ENCODE results near the gene PYROXD2. TPM values are rescaled to one million over a fixed set of nuclear protein-coding genes. Genes with fewer than 3 reads are reported as not detected.
A peak's percentile ranks its signal among the peaks of the same experiment; 100 is the strongest.

Gene PYROXD2
- polyA plus RNA-seq (ENCODE audit: insufficient read depth in 1 of 5, insufficient read length in 5 of 5, low replicate concordance in 1 of 5) = 10 to 100 TPM; 33.4 to 37.3 (median 36.1) TPM
- long read RNA-seq, donor 1, partial matches to known transcripts = 0 of 6 reads
- long read RNA-seq, donor 1, other reads (novel, unspliced or antisense) = 0 of 6 reads
- long read RNA-seq, donor 2, partial matches to known transcripts = 7 of 9 reads
- long read RNA-seq, donor 2, other reads (novel, unspliced or antisense) = 0 of 9 reads
- long read RNA-seq, donor 3, partial matches to known transcripts = 21 of 23 reads
- long read RNA-seq, donor 3, other reads (novel, unspliced or antisense) = 0 of 23 reads
- long read RNA-seq, donor 4, partial matches to known transcripts = 0 of 1 reads
- long read RNA-seq, donor 4, other reads (novel, unspliced or antisense) = 0 of 1 reads
- long read RNA-seq, donor 5, partial matches to known transcripts = 0 of 6 reads
- long read RNA-seq, donor 5, other reads (novel, unspliced or antisense) = 0 of 6 reads
- long read RNA-seq, donor 6, partial matches to known transcripts = 6 of 6 reads
- long read RNA-seq, donor 6, other reads (novel, unspliced or antisense) = 0 of 6 reads
- long read RNA-seq, donor 7, partial matches to known transcripts = 0 of 3 reads
- long read RNA-seq, donor 7, other reads (novel, unspliced or antisense) = 0 of 3 reads
- long read RNA-seq, donor 8, partial matches to known transcripts = 0 of 2 reads
- long read RNA-seq, donor 8, other reads (novel, unspliced or antisense) = 0 of 2 reads

- DNase-seq = peak; percentile 91 to 93
Observed at GRCh38 chr10:98414932-98415730, at the start of gene PYROXD2. Gene PYROXD2, minus strand, starts transcription at chr10:98415182. Its CDS starts 47 bp downstream, at chr10:98415135.

GRCh38 chr10:98463976-98464754 is 49.2 kb upstream of the PYROXD2 start:
- no peak for DNase-seq

GRCh38 chr10:98463016-98463415 is 48.0 kb upstream of the PYROXD2 start:
- DNase-seq = no peak

GRCh38 chr10:98461500-98461842 is 46.5 kb upstream of the PYROXD2 start:
- no peak for DNase-seq

- peak; percentile 20 to 29 for DNase-seq
Observed at GRCh38 chr10:98460837-98461499, 46.0 kb upstream of the PYROXD2 start.

GRCh38 chr10:98458809-98459784 is 44.1 kb upstream of the PYROXD2 start:
- no peak for DNase-seq

GRCh38 chr10:98457721-98458120 is 42.7 kb upstream of the PYROXD2 start:
- DNase-seq = no peak

- no peak for DNase-seq
Observed at GRCh38 chr10:98456686-98457482, 41.9 kb upstream of the PYROXD2 start.

- no peak for DNase-seq
Observed at GRCh38 chr10:98456043-98456570, 41.1 kb upstream of the PYROXD2 start.

GRCh38 chr10:98453729-98454128 is 38.7 kb upstream of the PYROXD2 start:
- no peak for DNase-seq

- no peak for DNase-seq
Observed at GRCh38 chr10:98450618-98451017, 35.6 kb upstream of the PYROXD2 start.

GRCh38 chr10:98449287-98449686 is 34.3 kb upstream of the PYROXD2 start:
- DNase-seq = no peak

GRCh38 chr10:98446661-98447221 is 31.8 kb upstream of the PYROXD2 start, which contains the start of gene HPS1:
Gene HPS1, minus strand, starts transcription at chr10:98446935. Its CDS starts 3,695 bp downstream, at chr10:98443240.
- DNase-seq = peak; percentile 62 to 68

GRCh38 chr10:98446151-98446660 is 31.2 kb upstream of the PYROXD2 start:
- peak in 1 of 2 donors; percentile 20 for DNase-seq

GRCh38 chr10:98445200-98445812 is 30.3 kb upstream of the PYROXD2 start:
- DNase-seq = no peak

GRCh38 chr10:98444314-98445006 is 29.5 kb upstream of the PYROXD2 start:
- DNase-seq = no peak

- DNase-seq = no peak
Observed at GRCh38 chr10:98438715-98439114, 23.7 kb upstream of the PYROXD2 start.

Measured in right lung (tissue), 10 donors.